ENCODE measurements around the gene TPSB2.

DNA sequence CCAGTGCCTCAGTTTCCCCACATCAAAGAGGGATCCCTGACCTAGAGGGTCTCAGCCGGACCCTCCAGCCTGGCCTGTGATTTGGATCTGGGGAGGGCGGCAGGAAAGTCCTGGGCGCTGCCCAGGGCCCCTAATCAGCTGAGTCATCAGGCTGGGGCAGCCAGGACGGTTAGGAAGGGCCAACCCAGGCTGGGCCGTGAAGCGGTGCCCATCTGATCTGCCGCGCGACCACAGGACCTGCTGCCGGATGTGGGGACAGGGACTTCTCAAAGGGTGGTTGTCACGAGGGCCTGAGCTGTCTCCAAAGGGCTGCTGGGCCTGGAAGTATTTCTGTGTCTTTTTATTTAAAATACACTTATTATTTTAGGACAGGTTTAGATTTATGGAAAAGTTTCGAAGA lies 14.9 kb upstream of the TPSB2 start:
- TF ChIP-seq, protein P1, sequence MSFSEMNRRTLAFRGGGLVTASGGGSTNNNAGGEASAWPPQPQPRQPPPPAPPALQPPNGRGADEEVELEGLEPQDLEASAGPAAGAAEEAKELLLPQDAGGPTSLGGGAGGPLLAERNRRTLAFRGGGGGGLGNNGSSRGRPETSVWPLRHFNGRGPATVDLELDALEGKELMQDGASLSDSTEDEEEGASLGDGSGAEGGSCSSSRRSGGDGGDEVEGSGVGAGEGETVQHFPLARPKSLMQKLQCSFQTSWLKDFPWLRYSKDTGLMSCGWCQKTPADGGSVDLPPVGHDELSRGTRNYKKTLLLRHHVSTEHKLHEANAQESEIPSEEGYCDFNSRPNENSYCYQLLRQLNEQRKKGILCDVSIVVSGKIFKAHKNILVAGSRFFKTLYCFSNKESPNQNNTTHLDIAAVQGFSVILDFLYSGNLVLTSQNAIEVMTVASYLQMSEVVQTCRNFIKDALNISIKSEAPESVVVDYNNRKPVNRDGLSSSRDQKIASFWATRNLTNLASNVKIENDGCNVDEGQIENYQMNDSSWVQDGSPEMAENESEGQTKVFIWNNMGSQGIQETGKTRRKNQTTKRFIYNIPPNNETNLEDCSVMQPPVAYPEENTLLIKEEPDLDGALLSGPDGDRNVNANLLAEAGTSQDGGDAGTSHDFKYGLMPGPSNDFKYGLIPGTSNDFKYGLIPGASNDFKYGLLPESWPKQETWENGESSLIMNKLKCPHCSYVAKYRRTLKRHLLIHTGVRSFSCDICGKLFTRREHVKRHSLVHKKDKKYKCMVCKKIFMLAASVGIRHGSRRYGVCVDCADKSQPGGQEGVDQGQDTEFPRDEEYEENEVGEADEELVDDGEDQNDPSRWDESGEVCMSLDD (tag by site-specific recombination; IDR thresholded peaks at IDR 0.05) = no peak
- TF ChIP-seq, protein P2, sequence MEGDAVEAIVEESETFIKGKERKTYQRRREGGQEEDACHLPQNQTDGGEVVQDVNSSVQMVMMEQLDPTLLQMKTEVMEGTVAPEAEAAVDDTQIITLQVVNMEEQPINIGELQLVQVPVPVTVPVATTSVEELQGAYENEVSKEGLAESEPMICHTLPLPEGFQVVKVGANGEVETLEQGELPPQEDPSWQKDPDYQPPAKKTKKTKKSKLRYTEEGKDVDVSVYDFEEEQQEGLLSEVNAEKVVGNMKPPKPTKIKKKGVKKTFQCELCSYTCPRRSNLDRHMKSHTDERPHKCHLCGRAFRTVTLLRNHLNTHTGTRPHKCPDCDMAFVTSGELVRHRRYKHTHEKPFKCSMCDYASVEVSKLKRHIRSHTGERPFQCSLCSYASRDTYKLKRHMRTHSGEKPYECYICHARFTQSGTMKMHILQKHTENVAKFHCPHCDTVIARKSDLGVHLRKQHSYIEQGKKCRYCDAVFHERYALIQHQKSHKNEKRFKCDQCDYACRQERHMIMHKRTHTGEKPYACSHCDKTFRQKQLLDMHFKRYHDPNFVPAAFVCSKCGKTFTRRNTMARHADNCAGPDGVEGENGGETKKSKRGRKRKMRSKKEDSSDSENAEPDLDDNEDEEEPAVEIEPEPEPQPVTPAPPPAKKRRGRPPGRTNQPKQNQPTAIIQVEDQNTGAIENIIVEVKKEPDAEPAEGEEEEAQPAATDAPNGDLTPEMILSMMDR (tag by site-specific recombination; IDR thresholded peaks at IDR 0.05) = no peak
- TF ChIP-seq, protein P3, sequence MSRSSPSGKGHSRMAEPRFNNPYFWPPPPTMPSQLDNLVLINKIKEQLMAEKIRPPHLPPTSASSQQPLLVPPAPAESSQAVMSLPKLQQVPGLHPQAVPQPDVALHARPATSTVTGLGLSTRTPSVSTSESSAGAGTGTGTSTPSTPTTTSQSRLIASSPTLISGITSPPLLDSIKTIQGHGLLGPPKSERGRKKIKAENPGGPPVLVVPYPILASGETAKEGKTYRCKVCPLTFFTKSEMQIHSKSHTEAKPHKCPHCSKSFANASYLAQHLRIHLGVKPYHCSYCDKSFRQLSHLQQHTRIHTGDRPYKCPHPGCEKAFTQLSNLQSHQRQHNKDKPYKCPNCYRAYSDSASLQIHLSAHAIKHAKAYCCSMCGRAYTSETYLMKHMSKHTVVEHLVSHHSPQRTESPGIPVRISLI (tag by site-specific recombination; IDR thresholded peaks at IDR 0.05) = no peak
- TF ChIP-seq, protein P4, sequence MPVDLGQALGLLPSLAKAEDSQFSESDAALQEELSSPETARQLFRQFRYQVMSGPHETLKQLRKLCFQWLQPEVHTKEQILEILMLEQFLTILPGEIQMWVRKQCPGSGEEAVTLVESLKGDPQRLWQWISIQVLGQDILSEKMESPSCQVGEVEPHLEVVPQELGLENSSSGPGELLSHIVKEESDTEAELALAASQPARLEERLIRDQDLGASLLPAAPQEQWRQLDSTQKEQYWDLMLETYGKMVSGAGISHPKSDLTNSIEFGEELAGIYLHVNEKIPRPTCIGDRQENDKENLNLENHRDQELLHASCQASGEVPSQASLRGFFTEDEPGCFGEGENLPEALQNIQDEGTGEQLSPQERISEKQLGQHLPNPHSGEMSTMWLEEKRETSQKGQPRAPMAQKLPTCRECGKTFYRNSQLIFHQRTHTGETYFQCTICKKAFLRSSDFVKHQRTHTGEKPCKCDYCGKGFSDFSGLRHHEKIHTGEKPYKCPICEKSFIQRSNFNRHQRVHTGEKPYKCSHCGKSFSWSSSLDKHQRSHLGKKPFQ (tag by site-specific recombination; IDR thresholded peaks at IDR 0.05) = no peak
